22Rv1 (cell line): ENCODE data around the gene ME3.

ENCODE experiments used
- ZFX ChIP-seq: fragments of 450-650 bp; IDR thresholded peaks from 2 replicates; pipeline ENCODE4 v1.6.1; 2017; ENCODE audit warnings: antibody characterized with exemption, borderline replicate concordance
- TF ChIP-seq, protein P1 (sequence below): fragments of 450-650 bp; IDR thresholded peaks from 2 replicates; pipeline ENCODE4 v1.5.1; 2017; ENCODE audit warnings: mild to moderate bottlenecking

DNA sequence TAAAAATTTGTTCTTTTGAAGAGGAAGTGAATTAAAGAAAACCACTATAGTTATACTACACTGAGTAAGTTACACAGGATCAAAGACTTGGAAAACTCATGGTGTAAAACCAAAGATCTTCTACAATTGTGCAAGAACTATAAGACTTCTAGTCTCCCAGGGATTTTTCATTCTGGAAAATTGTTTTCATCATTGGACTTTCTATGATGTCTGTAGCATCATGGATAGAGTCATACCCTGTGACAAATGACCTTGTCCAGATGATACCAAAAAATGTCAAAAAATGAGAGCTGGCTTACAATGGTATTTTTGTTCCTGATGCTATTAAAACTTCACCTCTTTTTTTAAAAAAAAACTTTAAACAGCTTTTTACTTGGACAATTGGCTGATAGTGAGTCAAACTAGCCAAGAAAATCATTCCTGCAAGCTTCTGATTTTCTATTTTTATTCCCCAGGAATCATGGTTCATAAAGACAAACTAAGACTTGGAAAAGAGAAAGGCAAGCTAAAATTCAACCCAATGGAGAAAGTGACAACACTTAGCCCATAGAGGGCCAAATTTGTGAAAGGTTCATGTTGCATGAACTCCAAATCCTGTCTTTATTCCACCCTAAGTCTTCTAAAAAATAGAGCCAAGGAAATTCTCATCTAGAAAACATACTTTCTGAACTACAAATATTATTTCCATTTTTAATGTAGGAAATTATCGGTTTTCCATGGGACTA, 30.7 kb downstream of the ME3 start:
- TF ChIP-seq, protein P1, sequence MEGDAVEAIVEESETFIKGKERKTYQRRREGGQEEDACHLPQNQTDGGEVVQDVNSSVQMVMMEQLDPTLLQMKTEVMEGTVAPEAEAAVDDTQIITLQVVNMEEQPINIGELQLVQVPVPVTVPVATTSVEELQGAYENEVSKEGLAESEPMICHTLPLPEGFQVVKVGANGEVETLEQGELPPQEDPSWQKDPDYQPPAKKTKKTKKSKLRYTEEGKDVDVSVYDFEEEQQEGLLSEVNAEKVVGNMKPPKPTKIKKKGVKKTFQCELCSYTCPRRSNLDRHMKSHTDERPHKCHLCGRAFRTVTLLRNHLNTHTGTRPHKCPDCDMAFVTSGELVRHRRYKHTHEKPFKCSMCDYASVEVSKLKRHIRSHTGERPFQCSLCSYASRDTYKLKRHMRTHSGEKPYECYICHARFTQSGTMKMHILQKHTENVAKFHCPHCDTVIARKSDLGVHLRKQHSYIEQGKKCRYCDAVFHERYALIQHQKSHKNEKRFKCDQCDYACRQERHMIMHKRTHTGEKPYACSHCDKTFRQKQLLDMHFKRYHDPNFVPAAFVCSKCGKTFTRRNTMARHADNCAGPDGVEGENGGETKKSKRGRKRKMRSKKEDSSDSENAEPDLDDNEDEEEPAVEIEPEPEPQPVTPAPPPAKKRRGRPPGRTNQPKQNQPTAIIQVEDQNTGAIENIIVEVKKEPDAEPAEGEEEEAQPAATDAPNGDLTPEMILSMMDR = no peak
- no peak for TF ChIP-seq ZFX
